Transverse colon (tissue), 4 donors: Measurements from ENCODE around the gene HOXB5. TPM values are rescaled to one million over a fixed set of nuclear protein-coding genes. Genes with fewer than 3 reads are reported as not detected.
A peak's percentile ranks its signal among the peaks of the same experiment; 100 is the strongest.

Experiments used
- DNase-seq: peaks from one replicate; pipeline ENCODE4 v3.0.0-alpha.2; 2019
- H3K27ac ChIP-seq, 4 donors: fragments of 200-600 bp; sonication (generic); 2 replicates each; pipeline ENCODE4 v1.5.1; 2016 to 2018; ENCODE audit warnings: inconsistent platforms in 4 of 4
- H3K27me3 ChIP-seq: fragments of 200-600 bp; sonication (generic); 2 replicates; pipeline ENCODE4 v1.5.1; 2017; ENCODE audit warnings: inconsistent platforms
- H3K36me3 ChIP-seq, 4 donors: fragments of 200-600 bp; sonication (generic); 2 replicates each; pipeline ENCODE4 v1.5.1; 2017 to 2019; ENCODE audit warnings: inconsistent platforms in 4 of 4
- H3K4me1 ChIP-seq, 4 donors: fragments of 200-600 bp; sonication (generic); 2 replicates each; pipeline ENCODE4 v1.5.1; 2017 to 2020; ENCODE audit warnings: inconsistent platforms in 4 of 4
- H3K4me3 ChIP-seq, 4 donors: fragments of 200-600 bp; sonication (generic); 1 replicate in 1 of 4; 2 replicates in 3 of 4; pipeline versions ENCODE4 v1.5.1 to v1.6.1; 2017 to 2019; ENCODE audit warnings: inconsistent platforms in 4 of 4
- H3K9me3 ChIP-seq, 2 donors: fragments of 200-600 bp; sonication (generic); 2 replicates each; pipeline ENCODE4 v1.5.1; 2017 to 2019; ENCODE audit warnings: inconsistent platforms in 2 of 2
- EP300 ChIP-seq: sonication (generic); formaldehyde crosslinking; IDR thresholded peaks from one replicate; pipeline ENCODE4 v1.6.1; 2017; ENCODE audit warnings: antibody characterized with exemption, low read depth
- POLR2A ChIP-seq: fragments of 450-650 bp; IDR thresholded peaks from one replicate; pipeline ENCODE4 v1.6.1; 2016; ENCODE audit warnings: antibody characterized with exemption, mild to moderate bottlenecking, moderate library complexity
- POLR2AphosphoS5 ChIP-seq, 3 donors: sonication (generic); formaldehyde crosslinking; IDR thresholded peaks; one replicate each; pipeline ENCODE4 v1.6.1; 2016; ENCODE audit warnings: antibody characterized with exemption in 3 of 3
- WGBS, 2 donors: methylation state at CpG; one replicate each; pipeline ENCODE4 v1.1.5; 2018; ENCODE audit warnings: low coverage in 1 of 2; 5-methylcytosine and 5-hydroxymethylcytosine counted together
- in situ Hi-C, 4 donors: fragments of 200-750 bp; cut with MboI; loops; one replicate each; pipeline versions ENCODE4 v1.15.0 to v1.15.1; 2017; ENCODE audit warnings: low sequenced_read_pairs in 3 of 4, low pct_ligation_motif_present in 1 of 4, low pct_unique_long_range_greater_than_20kb in 1 of 4
- intact Hi-C: fragments of 100-400 bp; cut with DNase I; formaldehyde crosslinking; loops from one replicate; pipeline ENCODE4 v1.15.1; 2023; ENCODE audit warnings: low total_unique reads
- total RNA-seq, 4 donors: library from RNA; depleted of rRNA; stranded (reverse); fragments of >200 nt; gene quantifications; one replicate each; pipeline ENCODE4 v1.1.0, GENCODE V29; 2016
- TF ChIP-seq, protein P1 (sequence below), 5 experiments: fragments of 200-600 bp in 3 of 5; fragments of 450-650 bp in 2 of 5; sonication (generic) in 3 of 5; IDR thresholded peaks; 1 replicate in 2 of 5; 2 replicates in 3 of 5; pipeline ENCODE4 v1.5.1; 2016 to 2017; ENCODE audit warnings: antibody characterized with exemption in 5 of 5, inconsistent platforms in 3 of 5, mild to moderate bottlenecking in 2 of 5, moderate library complexity in 1 of 5

The HOXB5 gene
- total RNA-seq, 4 donors from 2014 or later, result 10.5 to 35.4 (median 18.7) TPM

DNA sequence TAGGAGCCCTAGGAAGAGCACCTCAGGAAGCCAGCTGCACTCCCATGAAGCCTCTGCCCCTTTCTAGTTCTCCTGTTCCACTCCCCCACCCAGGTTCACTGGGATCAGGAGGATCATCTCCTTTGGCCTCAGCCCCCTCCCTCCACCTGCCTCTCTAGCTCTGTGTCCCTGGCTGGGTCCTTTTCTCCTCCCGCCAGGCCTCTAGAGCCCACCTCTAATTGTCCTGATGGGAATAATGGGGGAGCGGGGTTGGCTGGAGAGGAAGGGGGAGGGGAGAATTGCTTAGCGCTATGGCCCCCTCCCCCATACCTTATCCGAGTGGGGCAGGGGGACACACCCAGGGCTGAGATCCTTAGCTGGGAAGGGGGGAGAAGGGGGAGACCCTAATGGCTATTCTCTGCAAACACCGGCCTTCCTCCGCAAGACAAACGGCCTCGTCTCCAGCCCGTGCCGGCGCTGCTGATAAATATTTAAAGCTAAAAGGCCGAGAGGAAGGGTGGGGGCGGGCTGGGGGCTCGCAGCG, 16.2 kb upstream of the HOXB5 start:
- no peak for DNase-seq
- no peak for TF ChIP-seq POLR2A
- TF ChIP-seq, protein P1, sequence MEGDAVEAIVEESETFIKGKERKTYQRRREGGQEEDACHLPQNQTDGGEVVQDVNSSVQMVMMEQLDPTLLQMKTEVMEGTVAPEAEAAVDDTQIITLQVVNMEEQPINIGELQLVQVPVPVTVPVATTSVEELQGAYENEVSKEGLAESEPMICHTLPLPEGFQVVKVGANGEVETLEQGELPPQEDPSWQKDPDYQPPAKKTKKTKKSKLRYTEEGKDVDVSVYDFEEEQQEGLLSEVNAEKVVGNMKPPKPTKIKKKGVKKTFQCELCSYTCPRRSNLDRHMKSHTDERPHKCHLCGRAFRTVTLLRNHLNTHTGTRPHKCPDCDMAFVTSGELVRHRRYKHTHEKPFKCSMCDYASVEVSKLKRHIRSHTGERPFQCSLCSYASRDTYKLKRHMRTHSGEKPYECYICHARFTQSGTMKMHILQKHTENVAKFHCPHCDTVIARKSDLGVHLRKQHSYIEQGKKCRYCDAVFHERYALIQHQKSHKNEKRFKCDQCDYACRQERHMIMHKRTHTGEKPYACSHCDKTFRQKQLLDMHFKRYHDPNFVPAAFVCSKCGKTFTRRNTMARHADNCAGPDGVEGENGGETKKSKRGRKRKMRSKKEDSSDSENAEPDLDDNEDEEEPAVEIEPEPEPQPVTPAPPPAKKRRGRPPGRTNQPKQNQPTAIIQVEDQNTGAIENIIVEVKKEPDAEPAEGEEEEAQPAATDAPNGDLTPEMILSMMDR (IDR thresholded peaks at IDR 0.05), result no peak
- no peak for TF ChIP-seq POLR2AphosphoS5 (IDR thresholded peaks at IDR 0.05)
- TF ChIP-seq EP300, result no peak
- WGBS, 2 donors, result 13 to 79% methylated on average over 2 to 14 of the region's 15 CpGs
- intact Hi-C loops, result no loop called here
- H3K27me3 ChIP-seq, result peaks cover 43% of the 10 kb centered on the region
- peaks cover 0 to 58% (median 48%) of the 10 kb centered on the region in 4 donors for H3K4me1 ChIP-seq
- peak overlapping the region; percentile 90 to 94 (median 92) for H3K27ac ChIP-seq
- in situ Hi-C loops, result no loop called here
- H3K36me3 ChIP-seq, result no peaks in the 10 kb centered on the region
- no peaks in the 10 kb centered on the region for H3K9me3 ChIP-seq
- peak overlapping the region; percentile 62 to 75 (median 68) for H3K4me3 ChIP-seq

DNA sequence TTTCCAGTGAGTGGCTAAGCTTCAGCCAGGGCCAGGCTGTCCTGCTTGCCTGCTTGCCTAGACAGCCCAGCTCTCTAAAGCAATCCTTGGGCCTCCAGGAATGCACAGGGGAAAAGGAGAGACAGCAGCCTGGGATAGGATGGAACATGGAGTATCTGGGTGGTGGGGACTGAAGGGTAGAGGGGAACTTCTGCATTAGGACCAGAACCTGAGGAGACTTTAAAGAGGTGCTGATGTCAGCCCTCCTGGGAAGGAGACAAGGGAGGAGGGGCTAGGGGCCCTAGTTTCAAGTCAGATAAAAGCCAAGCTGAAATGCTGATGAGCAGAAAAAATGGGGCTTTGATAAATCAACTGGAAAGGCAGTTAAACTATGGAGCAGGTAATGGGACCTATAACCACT, 15.5 kb upstream of the HOXB5 start:
- H3K36me3 ChIP-seq, result no peaks in the 10 kb centered on the region
- in situ Hi-C loops, result no loop called here
- intact Hi-C loops, result no loop called here
- DNase-seq, result no peak
- no peak for TF ChIP-seq POLR2AphosphoS5 (IDR thresholded peaks at IDR 0.05)
- TF ChIP-seq, protein P1 (IDR thresholded peaks at IDR 0.05), result no peak
- TF ChIP-seq EP300, result no peak
- no peak for TF ChIP-seq POLR2A
- peaks cover 0 to 50% (median 40%) of the 10 kb centered on the region in 4 donors for H3K4me1 ChIP-seq
- H3K4me3 ChIP-seq, result peak overlapping the region in 2 of 4 donors; percentile 70 to 75
- H3K27me3 ChIP-seq, result peaks cover 37% of the 10 kb centered on the region
- no peaks in the 10 kb centered on the region for H3K9me3 ChIP-seq
- peak overlapping the region in 1 of 4 donors; percentile 90 for H3K27ac ChIP-seq

DNA sequence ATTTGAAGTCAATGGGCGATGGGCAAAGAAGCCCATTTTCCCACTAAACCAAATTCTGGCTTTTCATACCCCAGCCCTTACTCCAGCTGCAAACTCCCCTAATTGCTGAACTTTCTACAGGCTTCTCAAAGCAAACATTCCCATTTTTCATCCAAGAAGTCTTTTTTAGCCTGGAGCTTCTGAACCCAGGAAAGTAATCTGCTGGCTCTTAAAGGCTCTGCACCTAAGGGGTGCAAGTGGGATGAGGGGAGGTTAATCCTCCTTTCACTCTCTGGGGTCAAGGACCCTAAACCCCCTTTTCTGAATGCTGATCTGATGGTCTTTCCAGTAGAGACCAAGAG, 14.9 kb upstream of the HOXB5 start:
- intact Hi-C loops (no loop called here), in situ Hi-C loops (no loop called here)
- Histone ChIP-seq H3K9me3 (no peaks in the 10 kb centered on the region), H3K27me3 (peaks cover 35% of the 10 kb centered on the region), H3K4me3 (no peak overlapping the region), H3K4me1 (peaks cover 0 to 44% (median 36%) of the 10 kb centered on the region in 4 donors), H3K27ac (no peak overlapping the region), H3K36me3 (no peaks in the 10 kb centered on the region)
- no peak for TF ChIP-seq POLR2A
- no peak for TF ChIP-seq EP300
- TF ChIP-seq POLR2AphosphoS5 (IDR thresholded peaks at IDR 0.05), result no peak
- TF ChIP-seq, protein P1 (IDR thresholded peaks at IDR 0.05), result no peak
- WGBS, 2 donors, result 100% methylated on average over 1 of the region's 1 CpG
- no peak for DNase-seq

DNA sequence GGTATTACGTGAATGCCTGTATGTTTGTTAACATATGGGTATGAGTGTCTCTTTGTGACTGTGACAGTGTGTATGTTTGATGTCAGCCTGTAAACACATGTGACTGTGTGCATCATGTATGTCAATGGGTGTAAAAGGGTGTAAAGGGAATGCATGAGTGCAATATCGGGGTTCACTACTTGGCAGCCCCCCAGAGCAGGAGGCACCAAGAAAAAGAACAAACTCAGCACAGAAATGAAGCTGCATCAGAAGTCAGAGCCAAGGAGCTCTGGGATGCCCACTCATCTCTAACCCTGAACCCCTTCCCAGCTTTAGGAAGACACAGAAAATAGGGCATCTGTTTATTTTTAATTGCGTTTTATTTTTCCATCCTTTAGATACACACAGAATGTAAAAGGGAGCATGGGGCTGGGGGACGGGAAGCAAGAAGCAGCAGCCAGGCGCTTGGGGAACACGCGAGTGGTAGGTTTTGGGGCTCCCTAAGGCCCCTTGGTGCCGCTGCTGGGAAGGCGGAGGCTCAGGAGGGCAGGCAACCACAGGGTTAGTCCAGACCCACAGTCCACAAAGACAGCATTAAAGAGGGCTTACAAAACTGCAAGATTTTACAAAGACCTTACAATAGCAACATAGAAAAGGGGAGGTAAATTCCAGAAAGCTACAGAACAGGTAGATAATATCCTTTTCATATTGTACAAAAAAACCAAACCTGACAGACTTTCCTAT, 13.5 kb upstream of the HOXB5 start:
- H3K27me3 ChIP-seq, result peaks cover 21% of the 10 kb centered on the region
- TF ChIP-seq POLR2AphosphoS5 (IDR thresholded peaks at IDR 0.05) (no peak), EP300 (no peak), POLR2A (no peak)
- TF ChIP-seq, protein P1 (IDR thresholded peaks at IDR 0.05), result no peak

More for the DNA sequence above, 13.5 kb upstream of the HOXB5 start:
- DNase-seq, result no peak
- 88 to 96% methylated on average over 9 of the region's 9 CpGs for WGBS, 2 donors
- Histone ChIP-seq H3K9me3 (no peaks in the 10 kb centered on the region), H3K4me3 (no peak overlapping the region), H3K27ac (no peak overlapping the region), H3K4me1 (peaks cover 0 to 39% (median 31%) of the 10 kb centered on the region in 4 donors), H3K36me3 (no peaks in the 10 kb centered on the region)
- in situ Hi-C loops, result no loop called here
- intact Hi-C loops, result no loop called here
